H1 (cell line): Measurements from ENCODE around the gene CWC27. TPM values are rescaled to one million over a fixed set of nuclear protein-coding genes. Genes with fewer than 3 reads are reported as not detected.

Experiments
- CTCF ChIA-PET: fragments of 300-600 bp; sonication (Branson Sonifier 250); formaldehyde crosslinking; loops from one replicate; lab custom pipeline; 2021; ENCODE audit not compliant: partially characterized antibody; lab: Charles Lee
- POLR2A ChIA-PET: fragments of 300-600 bp; sonication (Branson Sonifier 250); formaldehyde crosslinking; loops from one replicate; lab custom pipeline; 2021; ENCODE audit warnings: inconsistent platforms; ENCODE audit not compliant: partially characterized antibody; lab: Charles Lee
- DNase-seq, 2 experiments: peaks; one replicate each; pipeline versions ENCODE4 v3.0.0 to v3.0.0-alpha.2; 2010 to 2022; ENCODE audit warnings: low spot score in 2 of 2, low read depth in 1 of 2, mixed read lengths in 1 of 2
- FAIRE-seq: peaks from 2 replicates; lab custom pipeline; 2011; peaks lifted over from hg19 to GRCh38; lab: Jason Lieb, UNC
- H2AFZ ChIP-seq: 2 replicates; pipeline ENCODE4 v1.8.1; 2012; ENCODE audit warnings: low read length, inconsistent platforms
- H2AK5ac ChIP-seq: 2 replicates; pipeline ENCODE4 v1.6.1; 2013; ENCODE audit warnings: low read depth, low read length
- H2BK120ac ChIP-seq: replicated peaks from 2 replicates; pipeline ENCODE3; 2013; ENCODE audit warnings: low read depth, low read length, inconsistent platforms
- H2BK12ac ChIP-seq: 2 replicates; pipeline ENCODE4 v1.6.1; 2013; ENCODE audit warnings: low read depth, low read length
- H2BK15ac ChIP-seq: 2 replicates; pipeline ENCODE4 v1.6.1; 2013; ENCODE audit warnings: low read length
- H2BK20ac ChIP-seq: 2 replicates; pipeline ENCODE4 v1.6.1; 2013; ENCODE audit warnings: low read length
- H2BK5ac ChIP-seq: 2 replicates; pipeline ENCODE4 v1.6.1; 2013; ENCODE audit warnings: low read depth, low read length
- H3K14ac ChIP-seq: 2 replicates; pipeline ENCODE4 v1.6.1; 2013; ENCODE audit warnings: inconsistent platforms; ENCODE audit not compliant: insufficient read length
- H3K18ac ChIP-seq: 2 replicates; pipeline ENCODE4 v1.6.1; 2013; ENCODE audit warnings: low read length; ENCODE audit errors: extremely low read depth
- H3K23ac ChIP-seq: 2 replicates; pipeline ENCODE4 v1.6.1; 2013; ENCODE audit warnings: inconsistent platforms; ENCODE audit not compliant: insufficient read length
- H3K23me2 ChIP-seq: 2 replicates; pipeline ENCODE4 v1.6.1; 2013; ENCODE audit warnings: low read depth, low read length
- H3K27ac ChIP-seq: 2 replicates; pipeline ENCODE4 v1.6.1; 2011; ENCODE audit warnings: low read depth, low read length, inconsistent platforms
- H3K27me3 ChIP-seq, 4 experiments: replicated peaks in 1 of 4; 1 replicate in 1 of 4; 2 replicates in 3 of 4; pipeline versions ENCODE4 v1.6.1 to v1.8.1; 2011 to 2013; ENCODE audit warnings: low read length in 3 of 4, mild to moderate bottlenecking in 3 of 4, inconsistent platforms in 2 of 4, mixed read lengths in 2 of 4, moderate library complexity in 1 of 4; ENCODE audit not compliant: control insufficient read depth in 3 of 4, insufficient read depth in 3 of 4; ENCODE audit errors: extremely low read depth in 1 of 4
- H3K36me3 ChIP-seq, 4 experiments: 2 replicates each; pipeline versions ENCODE4 v1.6.1 to v1.8.1; 2011 to 2013; ENCODE audit warnings: mild to moderate bottlenecking in 4 of 4, low read length in 3 of 4, moderate library complexity in 2 of 4, control low read depth in 1 of 4, inconsistent platforms in 1 of 4; ENCODE audit not compliant: insufficient read depth in 4 of 4, control insufficient read depth in 2 of 4
- H3K4ac ChIP-seq: replicated peaks from 2 replicates; pipeline ENCODE3; 2013; ENCODE audit warnings: low read length, low read depth, mixed read lengths, inconsistent platforms; ENCODE audit not compliant: insufficient read length
- H3K4me1 ChIP-seq, 4 experiments: replicated peaks in 1 of 4; 1 replicate in 1 of 4; 2 replicates in 3 of 4; pipeline versions ENCODE4 v1.6.1 to v1.8.1; 2011 to 2013; ENCODE audit warnings: low read length in 3 of 4, inconsistent platforms in 2 of 4, mixed read lengths in 1 of 4; ENCODE audit not compliant: insufficient read depth in 4 of 4, control insufficient read depth in 3 of 4
- H3K4me2 ChIP-seq, 2 experiments: 2 replicates each; pipeline versions ENCODE4 v1.6.1 to v1.8.1; 2011 to 2013; ENCODE audit warnings: low read depth in 2 of 2, low read length in 2 of 2, control low read depth in 1 of 2, inconsistent platforms in 1 of 2, mild to moderate bottlenecking in 1 of 2; ENCODE audit not compliant: insufficient read depth in 1 of 2
- H3K4me3 ChIP-seq, 4 experiments: fragments of 200-600, 300-600 bp in 1 of 4; sonication (generic), shearing (Covaris generic), sonication (Bioruptor Twin) in 1 of 4; 2 replicates each; pipeline versions ENCODE4 v1.5.1 to v1.8.1; 2011 to 2016; ENCODE audit warnings: low read length in 4 of 4, low read depth in 3 of 4, control low read depth in 2 of 4, inconsistent platforms in 2 of 4, mild to moderate bottlenecking in 2 of 4, mixed read lengths in 1 of 4, moderate library complexity in 1 of 4; ENCODE audit not compliant: insufficient read depth in 2 of 4; ENCODE audit errors: extremely low read depth in 1 of 4
- H3K56ac ChIP-seq: replicated peaks from 2 replicates; pipeline ENCODE3; 2013; ENCODE audit warnings: low read depth, mild to moderate bottlenecking, mixed read lengths, low read length, inconsistent platforms; ENCODE audit not compliant: insufficient read length
- H3K79me1 ChIP-seq: 2 replicates; pipeline ENCODE4 v1.6.1; 2013; ENCODE audit warnings: low read depth, low read length, control low read depth
- H3K79me2 ChIP-seq, 2 experiments: 2 replicates each; pipeline versions ENCODE4 v1.6.1 to v1.8.1; 2012 to 2013; ENCODE audit warnings: low read length in 2 of 2, mild to moderate bottlenecking in 2 of 2, inconsistent platforms in 1 of 2; ENCODE audit not compliant: insufficient read depth in 2 of 2, control insufficient read depth in 1 of 2
- H3K9ac ChIP-seq, 4 experiments: replicated peaks in 1 of 4; 1 replicate in 1 of 4; 2 replicates in 3 of 4; pipeline versions ENCODE4 v1.6.1 to v1.8.1; 2011 to 2013; ENCODE audit warnings: low read depth in 3 of 4, low read length in 3 of 4, control low read depth in 2 of 4, mild to moderate bottlenecking in 2 of 4, moderate library complexity in 2 of 4, inconsistent platforms in 1 of 4; ENCODE audit errors: extremely low read depth in 1 of 4
- H3K9me3 ChIP-seq, 2 experiments: 2 replicates each; pipeline versions ENCODE4 v1.6.1 to v1.8.1; 2012 to 2013; ENCODE audit warnings: mild to moderate bottlenecking in 2 of 2, moderate library complexity in 2 of 2, control low read depth in 1 of 2, inconsistent platforms in 1 of 2, low read depth in 1 of 2, low read length in 1 of 2, mixed read lengths in 1 of 2; ENCODE audit not compliant: insufficient read depth in 2 of 2
- H4K20me1 ChIP-seq, 2 experiments: replicated peaks in 1 of 2; 2 replicates each; pipeline versions ENCODE3 to v1.8.1; 2011 to 2013; ENCODE audit warnings: inconsistent platforms in 2 of 2, low read length in 2 of 2, mild to moderate bottlenecking in 1 of 2; ENCODE audit not compliant: insufficient read depth in 2 of 2, control insufficient read depth in 1 of 2
- H4K5ac ChIP-seq: 2 replicates; pipeline ENCODE4 v1.6.1; 2013; ENCODE audit warnings: low read length, low read depth, mixed read lengths, inconsistent platforms; ENCODE audit not compliant: insufficient read length
- H4K8ac ChIP-seq: 2 replicates; pipeline ENCODE4 v1.8.0; 2013; ENCODE audit warnings: mild to moderate bottlenecking, moderate library complexity, low read length, inconsistent platforms; ENCODE audit not compliant: insufficient read depth; ENCODE audit errors: extremely low read depth
- H4K91ac ChIP-seq: replicated peaks from 2 replicates; pipeline ENCODE3; 2013; ENCODE audit warnings: low read length, mixed read lengths, inconsistent platforms; ENCODE audit not compliant: insufficient read length
- EGR1 ChIP-seq: IDR thresholded peaks from 2 replicates; pipeline ENCODE4 v1.6.1; 2011; ENCODE audit warnings: low read depth, low read length, borderline replicate concordance
- PHF8 ChIP-seq: fragments of 200-600 bp; sonication (generic); conservative IDR thresholded peaks from 2 replicates; pipeline ENCODE4 v1.7.1; 2012; ENCODE audit warnings: low read depth, mild to moderate bottlenecking, inconsistent platforms, low read length, moderate library complexity
- ZNF274 ChIP-seq: IDR thresholded peaks from 2 replicates; pipeline ENCODE4 v1.7.0; 2012; ENCODE audit warnings: low read length, borderline replicate concordance; ENCODE audit errors: extremely low read depth
- WGBS, 2 experiments: shearing (Covaris generic) in 1 of 2; methylation state at CpG; one replicate each; pipeline versions ENCODE4 v1.1.6 to v1.1.7; 2013 to 2015; ENCODE audit warnings: low lambda C conversion rate in 2 of 2, mixed read lengths in 2 of 2, inconsistent platforms in 1 of 2, low coverage in 1 of 2, missing lambda C conversion rate in 1 of 2; ENCODE audit not compliant: insufficient replicate concordance in 2 of 2, insufficient coverage in 1 of 2, insufficient read length in 1 of 2; ENCODE audit errors: extremely low coverage in 1 of 2, missing lambda C conversion rate in 1 of 2; 5-methylcytosine and 5-hydroxymethylcytosine counted together
- polyA plus RNA-seq, 7 experiments: library from polyadenylated mRNA; depleted of rRNA in 3 of 7; stranded (reverse) in 5 of 7; unstranded in 2 of 7; fragments of >200 nt in 5 of 7; fragments of 200-250 nt in 2 of 7; gene quantifications; 1 replicate in 5 of 7; 2 replicates in 1 of 7; 4 replicates in 1 of 7; pipeline versions ENCODE4 v1.2.1 to v1.2.3, GENCODE V29; 2011 to 2013; ENCODE audit warnings: missing spikeins in 2 of 7, mixed read lengths in 2 of 7
- total RNA-seq: library from RNA; stranded (reverse); fragmentation: NEBNext Ultra II Directional; extraction: Animal tissue kit (Norgen Biotek cat#: 25700); gene quantifications from 2 replicates; pipeline ENCODE4 v1.2.1, GENCODE V29; 2021
- TF ChIP-seq, protein P1 (sequence below): IDR thresholded peaks from 2 replicates; pipeline ENCODE4 v1.6.1; 2012; ENCODE audit warnings: inconsistent platforms

Gene CWC27
- total and polyA plus RNA-seq, 2 of the 8 experiments (the other 6 are each of a cell fraction or from before 2014, with no cell fraction given), result 24.9 to 43.4 TPM

- Histone ChIP-seq H4K20me1 (no peaks in the 10 kb centered on the region), H3K79me2 (no peaks in the 10 kb centered on the region), H2BK120ac (no peak overlapping the region), H3K18ac (no peak overlapping the region), H3K23me2 (no peaks in the 10 kb centered on the region), H2BK15ac (no peak overlapping the region), H2BK5ac (no peak overlapping the region), H3K56ac (no peak overlapping the region), H4K8ac (no peak overlapping the region), H3K36me3 (no peaks in the 10 kb centered on the region), H3K27me3 (no peaks in the 10 kb centered on the region), H3K27ac (no peak overlapping the region), H4K5ac (no peak overlapping the region), H2AFZ (no peak overlapping the region), H3K9me3 (no peaks in the 10 kb centered on the region), H3K9ac (no peak overlapping the region), H3K4me3 (no peak overlapping the region), H3K14ac (no peak overlapping the region), H3K79me1 (no peaks in the 10 kb centered on the region), H4K91ac (no peak overlapping the region), H3K4me1 (no peaks in the 10 kb centered on the region), H2BK12ac (no peak overlapping the region), H2BK20ac (no peak overlapping the region), H3K23ac (no peak overlapping the region), H2AK5ac (no peak overlapping the region), H3K4ac (no peak overlapping the region), H3K4me2 (no peak overlapping the region)
- ChIA-PET POLR2A (no interaction called here), CTCF (interaction anchor here (0.9 to 1.6 kb wide), 2 partner anchors 201 to 465 kb away, joined by 3 to 4 read pairs; no protein-coding TSS in a partner anchor)
- FAIRE-seq, result no peak
- no peak for DNase-seq
- TF ChIP-seq ZNF274 (no peak), PHF8 (no peak), EGR1 (no peak)
- TF ChIP-seq, protein P1, sequence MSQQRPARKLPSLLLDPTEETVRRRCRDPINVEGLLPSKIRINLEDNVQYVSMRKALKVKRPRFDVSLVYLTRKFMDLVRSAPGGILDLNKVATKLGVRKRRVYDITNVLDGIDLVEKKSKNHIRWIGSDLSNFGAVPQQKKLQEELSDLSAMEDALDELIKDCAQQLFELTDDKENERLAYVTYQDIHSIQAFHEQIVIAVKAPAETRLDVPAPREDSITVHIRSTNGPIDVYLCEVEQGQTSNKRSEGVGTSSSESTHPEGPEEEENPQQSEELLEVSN, result no peak
- 100% methylated on average over 2 of the region's 2 CpGs; no CpG with 5 or more reads in 1 of the 2 experiments for WGBS, 2 experiments
These were observed 250.0 kb downstream of the CWC27 start for GRCh38 chr5:65018763-65019162.
